ENCODE measurements around the gene EBP. TPM values are rescaled to one million over a fixed set of nuclear protein-coding genes. Genes with fewer than 3 reads are reported as not detected.

Gene EBP
- total RNA-seq, 4 donors from 2014 or later = 19.9 to 88.7 (median 67.6) TPM

DNA sequence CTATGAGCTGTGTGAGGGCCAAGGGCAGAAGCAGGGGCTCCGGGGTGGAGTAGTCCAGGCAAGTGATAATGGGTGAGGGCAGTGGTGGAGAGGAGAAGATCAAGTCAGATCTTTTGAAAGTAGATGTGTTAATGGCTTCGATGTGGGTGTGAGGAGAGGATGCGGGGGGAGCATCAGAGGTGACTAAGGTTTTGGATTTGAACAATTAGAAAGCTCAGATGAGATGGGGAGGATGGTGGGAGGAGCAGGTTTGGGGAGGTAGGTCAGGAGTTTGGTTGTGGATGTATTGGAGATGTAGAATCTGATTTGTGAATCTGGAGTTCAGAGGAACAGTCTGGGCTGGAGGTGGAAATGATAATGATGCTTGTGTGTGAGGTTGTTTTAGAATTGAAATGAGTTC lies 41.0 kb upstream of the EBP start:
- Histone ChIP-seq H3K9me3 (no peaks in the 10 kb centered on the region), H3K4me3 (no peak overlapping the region), H3K4me1 (peaks cover 0 to 9% (median 4%) of the 10 kb centered on the region in 4 donors), H3K27ac (no peak overlapping the region), H3K36me3 (no peaks in the 10 kb centered on the region), H3K27me3 (no peaks in the 10 kb centered on the region)
- intact Hi-C loops (cut with DNase I; ENCODE audit: low total_unique reads) (no loop called here), in situ Hi-C loops (cut with MboI; ENCODE audit: low pct_ligation_motif_present in 1 of 4, low pct_unique_long_range_greater_than_20kb in 1 of 4, low sequenced_read_pairs in 3 of 4) (loop anchor here in 2 of 4 donors (25.0 kb wide), 1 partner anchor 393 kb away; no protein-coding TSS in a partner anchor)
- TF ChIP-seq POLR2A (IDR thresholded peaks at IDR 0.05) (no peak), POLR2AphosphoS5 (IDR thresholded peaks at IDR 0.05) (no peak), CTCF (IDR thresholded peaks at IDR 0.05) (no peak), EP300 (IDR thresholded peaks at IDR 0.05; ENCODE audit: low read depth) (no peak)
- DNase-seq = no peak
- WGBS, 2 donors (ENCODE audit: low coverage in 1 of 2) = 88 to 100% methylated on average over 1 to 3 of the region's 3 CpGs

GRCh38 chrX:48482526-48482925 lies 39.1 kb upstream of the EBP start:
- H3K9me3 ChIP-seq = no peaks in the 10 kb centered on the region
- no peak overlapping the region for H3K4me3 ChIP-seq
- no peak overlapping the region for H3K27ac ChIP-seq
- in situ Hi-C loops (cut with MboI; ENCODE audit: low pct_ligation_motif_present in 1 of 4, low pct_unique_long_range_greater_than_20kb in 1 of 4, low sequenced_read_pairs in 3 of 4) (loop anchor here in 2 of 4 donors (25.0 kb wide), 1 partner anchor 395 kb away; no protein-coding TSS in a partner anchor), intact Hi-C loops (cut with DNase I; ENCODE audit: low total_unique reads) (no loop called here)
- no peak for TF ChIP-seq CTCF (IDR thresholded peaks at IDR 0.05)
- no peaks in the 10 kb centered on the region for H3K36me3 ChIP-seq
- WGBS, 2 donors (ENCODE audit: low coverage in 1 of 2) = 87% methylated on average over 7 of the region's 7 CpGs; no CpG with 5 or more reads in 1 of the 2 donors
- no peak for DNase-seq
- H3K4me1 ChIP-seq = peaks cover 0 to under 1% (median 0%) of the 10 kb centered on the region in 4 donors
- no peaks in the 10 kb centered on the region for H3K27me3 ChIP-seq

- Histone ChIP-seq H3K27ac (no peak overlapping the region), H3K4me1 (no peaks in the 10 kb centered on the region), H3K4me3 (no peak overlapping the region), H3K36me3 (no peaks in the 10 kb centered on the region), H3K27me3 (no peaks in the 10 kb centered on the region), H3K9me3 (no peaks in the 10 kb centered on the region)
- 80% methylated on average over 10 of the region's 10 CpGs; no CpG with 5 or more reads in 1 of the 2 donors for WGBS, 2 donors (ENCODE audit: low coverage in 1 of 2)
- no peak for TF ChIP-seq CTCF (IDR thresholded peaks at IDR 0.05)
- TF ChIP-seq POLR2AphosphoS5 (IDR thresholded peaks at IDR 0.05) = no peak
- no peak for TF ChIP-seq EP300 (IDR thresholded peaks at IDR 0.05; ENCODE audit: low read depth)
- TF ChIP-seq POLR2A (IDR thresholded peaks at IDR 0.05) = no peak
- no peak for DNase-seq
- in situ Hi-C loops (cut with MboI; ENCODE audit: low pct_ligation_motif_present in 1 of 4, low pct_unique_long_range_greater_than_20kb in 1 of 4, low sequenced_read_pairs in 3 of 4) = loop anchor here in 2 of 4 donors (25.0 kb wide), 1 partner anchor 400 kb away; no protein-coding TSS in a partner anchor
- intact Hi-C loops (cut with DNase I; ENCODE audit: low total_unique reads) = no loop called here
Observed at GRCh38 chrX:48487362-48487798, 34.2 kb upstream of the EBP start.

DNA sequence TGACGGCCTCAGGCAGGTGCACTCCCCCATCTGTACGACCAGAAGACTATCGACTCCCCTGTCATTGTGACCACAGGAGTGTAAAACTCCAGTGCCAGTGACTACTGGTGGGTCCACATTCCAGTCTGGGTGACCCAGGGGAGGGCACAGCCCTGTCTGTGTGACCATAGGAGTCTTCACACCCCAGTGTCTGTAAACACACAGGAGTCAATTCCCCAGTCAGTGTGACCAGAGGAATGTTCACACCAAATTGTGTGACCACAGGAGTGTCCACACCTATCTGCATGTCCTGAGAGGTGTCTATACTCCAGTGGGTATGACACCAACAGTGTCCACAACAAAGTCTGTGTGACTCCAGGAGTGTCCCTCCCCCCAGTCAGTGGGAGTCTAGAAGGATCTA lies 33.6 kb upstream of the EBP start:
- in situ Hi-C loops (cut with MboI; ENCODE audit: low pct_ligation_motif_present in 1 of 4, low pct_unique_long_range_greater_than_20kb in 1 of 4, low sequenced_read_pairs in 3 of 4) = loop anchor here in 2 of 4 donors (25.0 kb wide), 1 partner anchor 401 kb away; no protein-coding TSS in a partner anchor
- intact Hi-C loops (cut with DNase I; ENCODE audit: low total_unique reads) = no loop called here
- 81% methylated on average over 3 of the region's 3 CpGs; no CpG with 5 or more reads in 1 of the 2 donors for WGBS, 2 donors (ENCODE audit: low coverage in 1 of 2)
- Histone ChIP-seq H3K4me3 (no peak overlapping the region), H3K9me3 (no peaks in the 10 kb centered on the region), H3K27me3 (no peaks in the 10 kb centered on the region), H3K27ac (no peak overlapping the region), H3K4me1 (no peaks in the 10 kb centered on the region), H3K36me3 (no peaks in the 10 kb centered on the region)
- DNase-seq = no peak
- no peak for TF ChIP-seq CTCF (IDR thresholded peaks at IDR 0.05)
